Measurements from ENCODE around the gene FNTB.
"Not testable (repeated sequence)": the region's sequence is repeated elsewhere in the genome, so short reads cannot be mapped to it uniquely, and the experiment has no call there.

FNTB gene

DNA sequence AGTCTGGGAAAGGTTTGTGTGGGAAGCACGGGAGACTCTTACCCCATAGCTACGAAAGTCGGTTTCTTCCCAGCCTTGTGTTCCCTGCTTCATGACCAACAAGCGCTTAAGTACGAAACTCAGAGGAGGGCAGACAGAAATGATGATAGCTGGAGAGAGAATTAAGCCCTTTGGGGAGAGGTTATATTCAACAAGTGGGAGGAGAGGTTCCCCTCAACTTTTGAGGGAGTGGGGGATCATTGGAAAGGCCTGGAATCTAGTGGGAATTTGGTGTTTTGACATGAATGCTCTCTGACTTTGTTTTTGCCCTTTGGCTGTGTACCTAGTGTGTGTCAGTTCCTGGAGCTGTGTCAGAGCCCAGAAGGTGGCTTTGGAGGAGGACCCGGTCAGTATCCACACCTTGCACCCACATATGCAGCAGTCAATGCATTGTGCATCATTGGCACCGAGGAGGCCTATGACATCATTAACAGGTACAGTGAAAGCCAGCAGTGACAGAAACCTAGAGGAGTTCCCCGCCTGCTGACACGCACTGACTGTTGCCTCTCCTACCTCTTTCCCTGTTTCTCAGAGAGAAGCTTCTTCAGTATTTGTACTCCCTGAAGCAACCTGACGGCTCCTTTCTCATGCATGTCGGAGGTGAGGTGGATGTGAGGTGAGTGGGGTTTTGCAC, 40.6 kb downstream of the FNTB start:
- H3K4me3 ChIP-seq (ENCODE audit: low read depth, low read length) = no peak overlapping the region
- DNase-seq (ENCODE audit: low read depth, low spot score) = no peak
- in situ Hi-C loops (cut with HindIII; ENCODE audit: low sequenced_read_pairs) = no loop called here
- no peak for TF ChIP-seq CTCF (IDR thresholded peaks at IDR 0.05; ENCODE audit: low read depth, low read length)

GRCh38 chr14:65028937-65029336, 42.2 kb downstream of the FNTB start:
- in situ Hi-C loops (cut with HindIII; ENCODE audit: low sequenced_read_pairs) = no loop called here
- no peak for DNase-seq (ENCODE audit: low read depth, low spot score)
- no peak for TF ChIP-seq CTCF (IDR thresholded peaks at IDR 0.05; ENCODE audit: low read depth, low read length)

DNA sequence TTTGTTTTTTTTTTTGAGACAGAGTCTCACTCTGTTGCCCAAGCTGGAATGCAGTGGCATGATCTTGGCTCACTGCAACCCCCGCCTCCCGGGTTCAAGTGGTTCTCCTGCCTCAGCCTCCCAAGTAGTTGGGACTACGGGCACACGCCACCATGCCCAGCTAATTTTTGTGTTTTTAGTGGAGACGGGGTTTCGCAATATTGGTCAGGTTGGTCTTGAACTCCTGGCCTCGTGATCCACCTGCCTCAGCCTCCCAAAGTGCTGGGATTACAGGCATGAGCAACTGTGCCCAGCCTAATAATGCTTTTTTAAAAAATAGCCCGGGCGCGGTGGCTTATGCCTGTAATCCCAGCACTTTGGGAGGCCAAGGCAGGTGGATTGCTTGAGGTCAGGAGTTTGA, 44.6 kb downstream of the FNTB start:
- in situ Hi-C loops (cut with HindIII; ENCODE audit: low sequenced_read_pairs); H3K4me3 ChIP-seq (ENCODE audit: low read depth, low read length); DNase-seq (ENCODE audit: low read depth, low spot score): not testable (repeated sequence)

More at GRCh38 chr14:65028937-65029336, 42.2 kb downstream of the FNTB start:
- no peak overlapping the region for H3K4me3 ChIP-seq (ENCODE audit: low read depth, low read length)

DNA sequence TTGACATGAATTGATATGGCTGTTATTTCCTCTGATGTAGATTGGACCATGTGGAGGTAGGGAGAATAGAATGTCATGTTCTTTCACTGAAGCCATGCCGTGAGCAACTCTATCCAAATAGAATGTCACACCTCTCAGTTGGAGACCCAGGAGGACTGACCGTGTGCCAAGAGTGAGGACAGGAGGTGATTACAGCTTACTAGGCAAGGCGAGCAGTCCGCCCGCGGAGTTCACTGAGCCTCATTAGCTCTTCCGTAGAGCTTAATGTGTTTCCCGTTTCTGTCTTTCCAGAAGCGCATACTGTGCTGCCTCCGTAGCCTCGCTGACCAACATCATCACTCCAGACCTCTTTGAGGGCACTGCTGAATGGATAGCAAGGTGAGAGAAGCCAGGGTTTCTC, 45.6 kb downstream of the FNTB start:
- in situ Hi-C loops (cut with HindIII; ENCODE audit: low sequenced_read_pairs) = no loop called here
- H3K4me3 ChIP-seq (ENCODE audit: low read depth, low read length) = no peak overlapping the region
- no peak for TF ChIP-seq CTCF (IDR thresholded peaks at IDR 0.05; ENCODE audit: low read depth, low read length)
- no peak for DNase-seq (ENCODE audit: low read depth, low spot score)

- DNase-seq (ENCODE audit: low read depth, low spot score) = no peak
- no peak for TF ChIP-seq CTCF (IDR thresholded peaks at IDR 0.05; ENCODE audit: low read depth, low read length)
- in situ Hi-C loops (cut with HindIII; ENCODE audit: low sequenced_read_pairs) = no loop called here
- H3K4me3 ChIP-seq (ENCODE audit: low read depth, low read length) = no peak overlapping the region
Observed at GRCh38 chr14:65033181-65033580, 46.5 kb downstream of the FNTB start.

DNA sequence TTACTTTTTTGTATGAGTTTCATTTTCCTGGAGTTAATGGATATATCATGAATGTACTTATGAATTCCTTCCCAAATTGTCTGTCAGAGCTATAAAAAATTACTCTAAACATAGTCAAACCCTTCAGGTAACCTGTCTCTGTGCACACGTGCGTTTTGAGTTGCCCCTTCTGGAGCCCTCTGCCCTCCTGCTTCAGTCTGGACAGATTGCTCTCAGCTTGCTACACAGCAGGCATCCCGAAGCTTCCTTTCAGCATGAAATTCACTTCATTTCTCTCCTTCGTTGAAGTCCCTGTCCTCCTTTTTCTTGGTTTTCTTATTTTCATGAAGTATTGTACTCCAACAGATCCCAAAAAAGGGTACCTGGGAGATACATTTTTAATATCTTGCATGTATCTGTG, 47.3 kb downstream of the FNTB start:
- in situ Hi-C loops (cut with HindIII; ENCODE audit: low sequenced_read_pairs) = no loop called here
- TF ChIP-seq CTCF (IDR thresholded peaks at IDR 0.05; ENCODE audit: low read depth, low read length) = no peak
- H3K4me3 ChIP-seq (ENCODE audit: low read depth, low read length) = no peak overlapping the region
- no peak for DNase-seq (ENCODE audit: low read depth, low spot score)

GRCh38 chr14:65035049-65035448, 48.4 kb downstream of the FNTB start:
- H3K4me3 ChIP-seq (ENCODE audit: low read depth, low read length) = no peak overlapping the region
- TF ChIP-seq CTCF (IDR thresholded peaks at IDR 0.05; ENCODE audit: low read depth, low read length) = no peak
- in situ Hi-C loops (cut with HindIII; ENCODE audit: low sequenced_read_pairs) = no loop called here
- no peak for DNase-seq (ENCODE audit: low read depth, low spot score)
